Activated T-helper 1 cell treated with anti-CD3 and anti-CD28 coated beads, Interleukin-12 subunit alpha, Interleukin-12 subunit beta, Interleukin-2, Interleukin-4 antibody, amounts not matched to agents 30 ng/mL and 10 ng/mL and 1 ng/mL, durations not matched to agents 14 hours and 24 hours and 36 hours (primary cell): ENCODE measurements around the gene SPATA2L. TPM values are rescaled to one million over a fixed set of nuclear protein-coding genes. Genes with fewer than 3 reads are reported as not detected.
"Not testable (repeated sequence)": the region's sequence is repeated elsewhere in the genome, so short reads cannot be mapped to it uniquely, and the experiment has no call there.

Source experiments
- DNase-seq: peaks from one replicate; pipeline ENCODE4 v3.0.0; 2021; ENCODE audit warnings: low spot score
- H3K27ac Mint-ChIP-seq: one replicate; pipeline ENCODE4 v1.8.0; 2021; ENCODE audit warnings: mild to moderate bottlenecking, mixed read lengths
- H3K27me3 Mint-ChIP-seq: one replicate; pipeline ENCODE4 v1.8.0; 2022; ENCODE audit warnings: mild to moderate bottlenecking, moderate library complexity, mixed read lengths; ENCODE audit not compliant: insufficient read depth
- H3K36me3 Mint-ChIP-seq: one replicate; pipeline ENCODE4 v1.8.0; 2021; ENCODE audit warnings: low read depth, mixed read lengths
- H3K4me1 Mint-ChIP-seq: one replicate; pipeline ENCODE4 v1.8.0; 2021; ENCODE audit warnings: low read depth, mixed read lengths
- H3K4me3 Mint-ChIP-seq: one replicate; pipeline ENCODE4 v1.8.0; 2021; ENCODE audit warnings: mild to moderate bottlenecking, moderate library complexity, mixed read lengths
- H3K9me3 Mint-ChIP-seq: one replicate; pipeline ENCODE4 v1.8.0; 2021; ENCODE audit warnings: mixed read lengths
- intact Hi-C: fragments of 100-400 bp; cut with micrococcal nuclease; formaldehyde crosslinking; loops from one replicate; pipeline ENCODE4 v1.15.1; 2024
- total RNA-seq: library from RNA; stranded (reverse); gene quantifications from 2 replicates; pipeline ENCODE4 v1.2.3, GENCODE V29; 2022

SPATA2L gene
- total RNA-seq, 1 donor from 2014 or later = 15.2 TPM

DNA sequence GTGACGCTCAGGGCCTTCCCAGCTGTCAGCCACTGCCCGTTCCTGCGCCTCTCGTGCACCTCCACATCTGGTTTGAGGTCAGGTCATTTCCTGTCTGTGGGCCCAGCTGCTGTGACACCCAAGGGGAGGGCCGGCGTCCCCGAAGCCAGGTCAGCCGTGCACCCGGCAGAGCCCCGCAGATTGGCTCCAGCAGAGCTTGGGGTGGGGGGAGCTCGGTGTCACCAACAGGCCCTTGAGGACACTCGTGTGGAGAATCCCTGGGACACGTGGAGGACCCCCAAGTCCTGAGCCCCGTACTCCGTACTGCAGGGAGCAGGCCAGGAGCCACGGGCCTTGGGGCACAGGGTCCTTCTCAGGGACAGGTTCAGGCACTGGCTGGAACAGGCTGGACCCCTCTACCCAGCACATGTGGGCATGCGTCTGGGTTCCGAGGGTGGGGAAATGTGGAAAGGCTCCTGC, 4.8 kb downstream of the SPATA2L start:
- Mint-ChIP-seq H3K27me3 (no peaks in the 10 kb centered on the region), H3K4me1 (no peaks in the 10 kb centered on the region), H3K9me3 (no peaks in the 10 kb centered on the region), H3K4me3 (no peak overlapping the region), H3K27ac (no peak overlapping the region), H3K36me3 (peaks cover 7% of the 10 kb centered on the region)
- intact Hi-C loops = no loop called here
- DNase-seq = peak; percentile 35

DNA sequence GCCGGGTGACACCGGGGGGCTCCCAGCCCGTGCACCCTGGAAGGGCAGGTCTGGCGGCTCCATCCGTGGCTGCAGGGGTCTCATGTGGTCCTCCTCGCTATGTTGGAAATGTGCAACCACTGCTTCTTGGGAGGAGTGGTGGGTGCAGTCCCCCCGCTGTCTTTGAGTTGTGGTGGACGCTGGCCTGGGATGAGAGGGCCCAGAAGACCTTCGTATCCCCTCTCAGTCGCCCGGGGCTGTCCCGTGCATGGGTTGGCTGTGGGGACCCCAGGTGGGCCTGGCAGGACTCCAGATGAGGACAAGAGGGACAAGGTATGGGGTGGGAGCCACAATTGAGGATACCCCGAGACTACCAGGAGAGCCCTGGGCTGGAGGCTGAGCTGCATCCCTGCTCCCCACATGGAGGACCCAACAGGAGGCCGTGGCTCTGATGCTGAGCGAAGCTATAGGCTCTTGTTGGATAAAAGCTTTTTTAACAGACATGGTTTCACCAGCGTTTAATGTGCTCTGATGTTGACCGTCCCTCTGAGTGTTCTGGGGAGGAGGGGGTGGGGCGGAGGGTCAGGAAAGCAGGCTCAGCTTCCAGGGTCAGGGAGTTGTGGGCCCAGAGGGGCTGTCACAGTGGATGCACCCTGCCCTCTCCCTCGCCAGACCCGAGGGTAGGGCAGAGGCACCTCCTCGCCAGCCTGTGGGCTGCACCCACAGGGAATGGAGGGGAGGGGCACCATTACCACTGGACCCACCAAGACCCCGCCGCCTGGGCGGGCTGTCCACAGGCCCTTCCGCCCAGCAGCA, 5.4 kb downstream of the SPATA2L start:
- no peak for DNase-seq
- no peaks in the 10 kb centered on the region for H3K4me1 Mint-ChIP-seq
- no peaks in the 10 kb centered on the region for H3K9me3 Mint-ChIP-seq
- intact Hi-C loops = no loop called here
- no peaks in the 10 kb centered on the region for H3K27me3 Mint-ChIP-seq
- no peak overlapping the region for H3K27ac Mint-ChIP-seq
- peaks cover 10% of the 10 kb centered on the region for H3K36me3 Mint-ChIP-seq
- H3K4me3 Mint-ChIP-seq = no peak overlapping the region

DNA sequence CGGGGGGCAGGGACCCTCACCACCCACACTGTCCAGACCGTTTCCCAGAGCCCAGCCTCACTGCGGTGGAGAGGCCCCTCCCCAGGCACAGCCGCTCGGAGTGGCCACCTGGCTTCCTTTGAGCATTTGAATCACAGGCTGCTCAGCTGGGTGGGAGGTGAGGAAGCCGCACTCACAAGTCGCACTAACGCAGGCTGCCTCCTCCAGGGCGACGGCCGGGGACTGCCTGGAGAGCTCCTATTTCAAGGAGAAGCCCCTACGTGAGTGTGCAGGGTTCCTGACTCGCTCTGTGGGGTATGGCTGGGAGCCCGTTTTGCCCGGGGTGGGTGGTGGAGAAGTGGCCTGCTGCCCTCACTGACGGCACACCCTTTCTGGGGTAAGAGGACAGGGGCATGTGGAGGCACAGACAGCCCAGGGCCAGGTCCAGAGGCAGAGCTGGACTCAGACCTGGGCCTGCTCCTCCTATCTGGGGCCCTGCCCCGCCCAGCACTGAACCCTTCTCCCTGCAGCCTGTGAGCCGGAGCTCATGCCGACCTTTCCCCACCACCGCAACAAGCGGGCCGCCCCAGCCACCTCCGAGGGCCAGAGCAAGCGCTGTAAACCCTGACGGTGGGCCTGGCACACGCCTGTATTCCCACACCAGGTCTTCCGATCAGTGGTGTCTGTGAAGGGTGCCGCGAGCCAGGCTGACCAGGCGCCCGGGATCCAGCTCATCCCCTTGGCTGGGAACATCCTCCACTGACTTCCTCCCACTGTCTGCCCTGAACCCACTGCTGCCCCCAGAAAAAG, 6.2 kb downstream of the SPATA2L start:
- Mint-ChIP-seq H3K4me1 (no peaks in the 10 kb centered on the region), H3K27ac (no peak overlapping the region), H3K36me3 (peaks cover 14% of the 10 kb centered on the region), H3K9me3 (no peaks in the 10 kb centered on the region), H3K4me3 (no peak overlapping the region), H3K27me3 (no peaks in the 10 kb centered on the region)
- no peak for DNase-seq
- intact Hi-C loops = no loop called here

DNA sequence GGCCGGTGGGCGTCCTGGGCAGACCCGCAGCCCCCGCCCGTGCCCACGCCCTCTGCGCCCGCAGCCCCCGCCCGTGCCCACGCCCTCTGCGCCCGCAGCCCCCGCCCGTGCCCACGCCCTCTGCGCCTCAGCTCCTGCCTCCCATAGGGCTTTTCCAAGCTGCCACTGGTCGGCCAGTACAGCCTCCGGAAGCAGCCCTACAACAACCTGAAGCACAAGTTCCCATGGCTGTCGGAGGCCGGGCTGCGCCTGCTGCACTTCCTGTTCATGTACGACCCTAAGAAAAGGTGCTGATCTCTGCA, 6.8 kb downstream of the SPATA2L start:
- H3K27ac Mint-ChIP-seq, H3K27me3 Mint-ChIP-seq, H3K4me3 Mint-ChIP-seq, H3K9me3 Mint-ChIP-seq, H3K4me1 Mint-ChIP-seq, intact Hi-C loops, DNase-seq: not testable (repeated sequence)
- peaks cover 19% of the 10 kb centered on the region for H3K36me3 Mint-ChIP-seq

DNA sequence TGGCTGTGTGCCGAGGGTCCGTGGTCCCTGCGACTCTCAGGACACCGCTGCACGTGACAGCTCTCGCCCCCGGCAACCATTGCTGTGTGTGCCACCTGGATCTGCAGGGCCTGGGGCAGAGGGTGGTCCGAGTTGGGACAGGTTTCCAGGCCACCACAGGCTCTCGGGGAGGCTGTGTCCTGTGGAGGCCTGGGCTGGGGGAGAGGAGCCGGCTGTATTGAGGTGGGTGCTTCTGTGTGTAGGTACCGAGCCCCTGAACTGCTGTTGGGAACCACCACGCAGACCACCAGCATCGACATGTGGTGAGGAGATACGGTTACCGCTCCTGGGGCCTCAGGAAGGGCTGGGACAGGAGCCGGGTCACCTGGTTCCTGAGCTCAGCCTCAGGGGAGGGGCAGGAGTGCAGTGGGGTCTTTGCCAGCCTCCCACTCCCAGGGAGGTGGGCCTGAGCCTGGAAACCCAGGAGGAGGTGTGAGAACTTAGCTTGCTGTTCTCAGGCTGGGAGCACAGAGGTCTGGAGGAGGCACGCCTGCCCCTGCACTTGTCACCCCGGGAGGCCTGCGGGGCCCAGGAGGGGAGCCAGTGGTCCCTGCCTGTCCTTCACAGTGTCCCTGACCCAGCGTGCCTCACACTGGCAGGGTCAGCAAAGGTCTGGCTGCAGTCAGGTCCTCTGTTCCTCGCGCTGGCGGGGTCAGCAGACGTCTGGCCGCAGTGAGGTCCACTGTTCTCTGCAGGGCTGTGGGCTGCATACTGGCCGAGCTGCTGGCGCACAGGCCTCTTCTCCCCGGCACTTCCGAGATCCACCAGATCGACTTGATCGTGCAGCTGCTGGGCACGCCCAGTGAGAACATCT, 7.3 kb downstream of the SPATA2L start:
- intact Hi-C loops = no loop called here
- no peaks in the 10 kb centered on the region for H3K27me3 Mint-ChIP-seq
- H3K36me3 Mint-ChIP-seq = peaks cover 19% of the 10 kb centered on the region
- no peak for DNase-seq
- no peak overlapping the region for H3K4me3 Mint-ChIP-seq
- no peaks in the 10 kb centered on the region for H3K4me1 Mint-ChIP-seq
- no peak overlapping the region for H3K27ac Mint-ChIP-seq
- H3K9me3 Mint-ChIP-seq = no peaks in the 10 kb centered on the region

DNA sequence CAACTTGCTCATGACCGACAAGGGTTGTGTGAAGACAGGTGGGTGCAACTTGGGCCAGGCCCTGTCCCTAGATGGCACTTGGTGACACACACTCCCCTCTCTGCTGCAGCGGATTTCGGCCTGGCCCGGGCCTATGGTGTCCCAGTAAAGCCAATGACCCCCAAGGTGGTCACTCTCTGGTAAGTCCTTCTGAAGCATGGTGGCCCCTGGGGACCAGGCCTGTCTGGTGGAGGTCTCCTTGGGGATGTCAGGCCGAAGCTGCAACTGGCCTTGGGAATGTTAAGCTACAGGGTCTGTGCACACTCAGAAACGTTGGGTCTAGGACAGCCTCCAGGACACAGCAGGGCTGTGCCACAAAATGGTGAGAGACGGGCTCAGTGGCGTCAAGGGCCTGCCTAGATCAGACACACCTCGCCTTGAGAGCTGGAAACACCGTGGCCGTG, 8.2 kb downstream of the SPATA2L start:
- no peak for DNase-seq
- no peak overlapping the region for H3K4me3 Mint-ChIP-seq
- intact Hi-C loops = no loop called here
- no peaks in the 10 kb centered on the region for H3K9me3 Mint-ChIP-seq
- no peaks in the 10 kb centered on the region for H3K4me1 Mint-ChIP-seq
- H3K27ac Mint-ChIP-seq = no peak overlapping the region
- H3K27me3 Mint-ChIP-seq = no peaks in the 10 kb centered on the region
- peaks cover 19% of the 10 kb centered on the region for H3K36me3 Mint-ChIP-seq

DNA sequence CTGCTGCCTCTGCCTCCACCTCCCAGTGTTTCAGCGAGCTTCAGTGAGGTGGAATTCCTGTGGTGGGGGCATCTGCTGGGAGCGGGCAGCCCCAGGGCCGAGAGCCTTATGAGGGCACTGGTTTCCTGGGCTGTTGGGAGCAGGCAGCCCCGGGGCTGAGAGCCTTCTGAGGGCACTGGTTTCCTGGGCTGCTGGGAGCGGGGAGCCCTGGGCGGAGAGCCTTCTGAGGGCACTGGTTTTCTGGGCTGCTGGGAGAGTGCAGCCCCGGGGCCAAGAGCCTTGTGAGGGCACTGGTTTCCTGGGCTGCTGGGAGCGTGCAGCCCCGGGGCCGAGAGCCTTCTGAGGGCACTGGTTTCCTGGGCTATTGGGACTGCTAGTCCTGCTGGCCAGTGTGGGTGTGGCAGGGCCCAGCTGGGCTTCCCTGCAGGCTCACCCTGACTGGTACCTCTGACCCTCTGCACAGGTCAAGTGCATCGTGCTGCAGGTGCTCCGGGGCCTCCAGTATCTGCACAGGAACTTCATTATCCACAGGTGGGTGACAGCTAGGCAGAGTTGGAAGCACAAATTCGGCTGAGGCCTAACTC, 9.4 kb downstream of the SPATA2L start:
- no peak for DNase-seq

DNA sequence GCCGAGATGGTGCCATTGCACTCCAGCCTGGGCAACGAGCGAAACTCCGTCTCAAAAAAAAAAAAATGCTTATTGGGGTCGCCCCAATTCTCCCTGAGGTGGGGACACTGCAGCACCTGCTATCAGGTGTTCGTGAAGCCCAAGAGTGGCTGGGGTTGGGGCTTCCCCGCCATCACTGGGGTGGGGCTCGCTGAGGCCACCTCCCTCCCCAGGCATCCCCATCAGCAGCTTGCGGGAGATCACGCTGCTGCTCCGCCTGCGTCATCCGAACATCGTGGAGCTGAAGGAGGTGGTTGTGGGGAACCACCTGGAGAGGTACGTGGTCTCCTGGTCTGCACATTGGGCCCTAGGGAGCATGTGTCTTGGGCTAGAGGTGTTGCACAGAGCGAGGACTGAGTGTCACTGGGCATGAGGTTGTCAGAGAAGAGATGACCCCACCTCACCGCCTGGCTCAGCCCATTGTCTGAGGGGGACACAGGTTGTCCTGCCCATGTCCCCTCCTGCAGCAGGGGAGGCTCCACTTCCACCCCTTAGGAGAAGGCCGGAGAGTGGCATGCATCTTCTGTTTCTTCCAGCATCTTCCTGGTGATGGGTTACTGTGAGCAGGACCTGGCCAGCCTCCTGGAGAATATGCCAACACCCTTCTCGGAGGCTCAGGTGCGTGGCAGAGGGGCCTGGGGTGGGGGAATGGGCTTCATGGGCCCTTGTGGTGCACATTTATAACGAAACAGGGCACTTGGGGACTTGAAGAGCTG, 10.1 kb downstream of the SPATA2L start:
- peaks cover 20% of the 10 kb centered on the region for H3K36me3 Mint-ChIP-seq
- intact Hi-C loops = no loop called here
- H3K9me3 Mint-ChIP-seq = no peaks in the 10 kb centered on the region
- H3K27ac Mint-ChIP-seq = no peak overlapping the region
- no peak for DNase-seq
- no peak overlapping the region for H3K4me3 Mint-ChIP-seq
- no peaks in the 10 kb centered on the region for H3K27me3 Mint-ChIP-seq
- peaks cover 6% of the 10 kb centered on the region for H3K4me1 Mint-ChIP-seq

More for the DNA sequence above, 9.4 kb downstream of the SPATA2L start:
- no peak overlapping the region for H3K4me3 Mint-ChIP-seq
- no peak overlapping the region for H3K27ac Mint-ChIP-seq
- H3K27me3 Mint-ChIP-seq = no peaks in the 10 kb centered on the region
- intact Hi-C loops = no loop called here
- peaks cover 6% of the 10 kb centered on the region for H3K4me1 Mint-ChIP-seq
- H3K36me3 Mint-ChIP-seq = peaks cover 19% of the 10 kb centered on the region
- H3K9me3 Mint-ChIP-seq = no peaks in the 10 kb centered on the region

DNA sequence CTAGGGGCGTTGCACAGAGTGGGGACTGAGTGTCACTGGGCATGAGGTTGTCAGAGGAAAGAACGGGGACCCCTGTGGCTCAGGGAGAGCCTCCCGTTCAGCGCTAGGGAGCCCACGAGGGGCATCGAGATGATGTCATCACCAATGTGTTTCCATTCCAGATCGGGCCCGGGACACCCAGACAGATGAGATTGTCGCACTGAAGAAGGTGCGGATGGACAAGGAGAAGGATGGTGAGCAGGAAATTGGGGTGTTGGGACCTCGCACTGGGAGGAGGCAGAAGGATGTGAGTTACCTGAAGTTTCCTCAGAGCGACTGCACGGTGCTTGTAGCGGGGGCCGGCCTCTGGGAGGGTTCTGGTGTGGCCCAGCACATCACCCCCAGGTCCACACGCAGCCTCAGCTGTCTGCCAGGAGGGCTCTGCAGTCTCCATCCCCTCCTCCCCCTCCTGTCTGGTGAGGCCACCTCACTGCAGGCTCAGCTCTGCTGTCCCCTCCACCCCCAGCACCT, 11.1 kb downstream of the SPATA2L start:
- Mint-ChIP-seq H3K4me3 (no peak overlapping the region), H3K27me3 (no peaks in the 10 kb centered on the region), H3K9me3 (no peaks in the 10 kb centered on the region), H3K36me3 (peaks cover 20% of the 10 kb centered on the region), H3K27ac (no peak overlapping the region), H3K4me1 (peaks cover 6% of the 10 kb centered on the region)
- DNase-seq = no peak
- intact Hi-C loops = no loop called here

DNA sequence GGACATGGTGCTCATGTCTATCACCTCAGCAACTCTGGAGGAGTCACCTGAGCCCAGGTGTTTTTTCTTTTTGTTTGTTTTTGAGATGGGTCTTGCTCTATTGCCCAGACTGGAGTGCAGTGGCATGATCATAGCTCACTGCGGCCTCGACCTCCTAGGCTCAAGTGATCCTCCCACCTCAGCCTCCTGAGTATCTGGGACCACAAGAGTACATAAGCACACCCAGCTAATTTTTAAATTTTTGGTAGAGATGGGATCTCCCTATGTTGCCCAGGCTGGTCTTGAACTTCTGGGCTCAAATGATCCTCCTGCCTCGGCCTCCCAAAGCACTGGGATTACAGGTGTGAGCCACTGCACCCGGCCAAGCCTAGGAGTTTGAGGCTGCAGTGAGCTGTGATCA, 11.9 kb downstream of the SPATA2L start:
- H3K27ac Mint-ChIP-seq, H3K4me1 Mint-ChIP-seq, DNase-seq, intact Hi-C loops, H3K4me3 Mint-ChIP-seq, H3K27me3 Mint-ChIP-seq, H3K9me3 Mint-ChIP-seq: not testable (repeated sequence)
- H3K36me3 Mint-ChIP-seq = peaks cover 24% of the 10 kb centered on the region

DNA sequence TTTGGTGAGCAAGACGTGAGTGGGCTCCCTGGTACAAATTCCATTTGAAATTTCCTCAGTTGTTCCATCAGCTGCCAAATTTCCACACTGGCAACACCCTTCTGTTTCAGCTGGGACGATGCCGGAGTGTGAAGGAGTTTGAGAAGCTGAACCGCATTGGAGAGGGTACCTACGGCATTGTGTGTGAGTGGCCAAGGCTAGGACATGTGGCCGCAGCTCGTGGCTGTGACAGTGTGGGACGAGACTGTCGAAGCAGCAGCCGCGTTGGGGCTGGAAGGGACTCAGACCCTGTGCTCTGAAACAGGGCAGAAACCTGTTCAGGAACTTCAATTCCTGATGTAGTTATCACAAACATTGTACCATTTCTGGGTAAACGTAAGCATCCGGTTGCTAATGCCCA, 12.4 kb downstream of the SPATA2L start:
- peaks cover 5% of the 10 kb centered on the region for H3K9me3 Mint-ChIP-seq
- H3K4me3 Mint-ChIP-seq = no peak overlapping the region
- peaks cover 24% of the 10 kb centered on the region for H3K36me3 Mint-ChIP-seq
- peaks cover 6% of the 10 kb centered on the region for H3K4me1 Mint-ChIP-seq
- DNase-seq = no peak
- H3K27me3 Mint-ChIP-seq = no peaks in the 10 kb centered on the region
- no peak overlapping the region for H3K27ac Mint-ChIP-seq
- intact Hi-C loops = no loop called here

DNA sequence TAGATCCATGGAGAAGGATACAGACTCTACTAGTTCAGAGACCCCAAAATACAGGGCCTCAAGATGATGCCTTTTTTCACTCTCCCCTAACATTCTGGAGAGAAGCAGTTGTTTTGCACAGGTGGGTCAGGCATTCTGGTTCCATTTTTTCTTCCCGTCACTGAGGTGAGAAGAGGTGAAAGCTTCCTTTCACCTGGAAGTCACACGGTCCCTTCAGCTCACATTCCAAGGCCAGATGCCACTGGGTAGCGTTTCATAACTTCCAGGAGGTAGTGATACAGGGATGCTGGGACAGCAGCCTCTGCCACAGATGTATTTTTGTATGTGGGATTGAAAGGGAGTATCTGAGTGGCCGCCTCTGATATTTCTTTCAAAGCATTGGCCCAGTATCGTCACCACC, 13.1 kb downstream of the SPATA2L start:
- Mint-ChIP-seq H3K4me1 (peaks cover 6% of the 10 kb centered on the region), H3K36me3 (peaks cover 21% of the 10 kb centered on the region), H3K9me3 (peaks cover 5% of the 10 kb centered on the region), H3K27me3 (no peaks in the 10 kb centered on the region), H3K27ac (no peak overlapping the region), H3K4me3 (peak overlapping the region; percentile 94)
- intact Hi-C loops = no loop called here
- no peak for DNase-seq
